Activated B cell treated with CpG ODN at 0.5 μM for 24 hours (primary cell): ENCODE data around the gene NR6A1. TPM values are rescaled to one million over a fixed set of nuclear protein-coding genes. Genes with fewer than 3 reads are reported as not detected.

Experiments used
- ATAC-seq: fragments of 200-7000 bp; cut with Tn5 transposase; one replicate; pipeline ENCODE4 v1.10.0; 2021; ENCODE audit warnings: low read depth, mild to moderate bottlenecking, moderate library complexity
- CTCF ChIA-PET: fragments of 350-600 bp; sonication (Branson Sonifier 250); formaldehyde crosslinking; loops from one replicate; lab custom pipeline; 2021; ENCODE audit warnings: antibody characterized with exemption; lab: Charles Lee
- POLR2A ChIA-PET: fragments of 350-600 bp; sonication (Branson Sonifier 250); formaldehyde crosslinking; loops from one replicate; lab custom pipeline; 2021; ENCODE audit warnings: antibody characterized with exemption; lab: Charles Lee
- DNase-seq: peaks from one replicate; pipeline ENCODE4 v3.0.0; 2022
- H3K27ac Mint-ChIP-seq: one replicate; pipeline ENCODE4 v1.8.0; 2020; ENCODE audit warnings: mixed read lengths
- H3K27me3 Mint-ChIP-seq: one replicate; pipeline ENCODE4 v1.8.0; 2021; ENCODE audit warnings: mixed read lengths
- H3K36me3 Mint-ChIP-seq: one replicate; pipeline ENCODE4 v1.8.0; 2021; ENCODE audit warnings: low read depth, mixed read lengths
- H3K4me1 Mint-ChIP-seq: one replicate; pipeline ENCODE4 v1.8.0; 2021; ENCODE audit warnings: mixed read lengths
- H3K4me3 Mint-ChIP-seq: one replicate; pipeline ENCODE4 v1.8.0; 2020; ENCODE audit warnings: mild to moderate bottlenecking, mixed read lengths
- H3K9me3 Mint-ChIP-seq: one replicate; pipeline ENCODE4 v1.8.0; 2020; ENCODE audit warnings: mixed read lengths
- intact Hi-C: fragments of 100-400 bp; cut with micrococcal nuclease; formaldehyde crosslinking; loops from one replicate; pipeline ENCODE4 v1.15.1; 2024
- total RNA-seq: library from RNA; stranded (reverse); gene quantifications from 2 replicates; pipeline ENCODE4 v1.2.3, GENCODE V29; 2022
- TF ChIP-seq, protein P1 (sequence below): fragments of 200-600 bp; IDR thresholded peaks from one replicate; pipeline ENCODE4 v1.8.0; 2022; ENCODE audit warnings: antibody characterized with exemption, mild to moderate bottlenecking

Gene NR6A1
- total RNA-seq, 1 donor from 2014 or later: 3.1 TPM

DNA sequence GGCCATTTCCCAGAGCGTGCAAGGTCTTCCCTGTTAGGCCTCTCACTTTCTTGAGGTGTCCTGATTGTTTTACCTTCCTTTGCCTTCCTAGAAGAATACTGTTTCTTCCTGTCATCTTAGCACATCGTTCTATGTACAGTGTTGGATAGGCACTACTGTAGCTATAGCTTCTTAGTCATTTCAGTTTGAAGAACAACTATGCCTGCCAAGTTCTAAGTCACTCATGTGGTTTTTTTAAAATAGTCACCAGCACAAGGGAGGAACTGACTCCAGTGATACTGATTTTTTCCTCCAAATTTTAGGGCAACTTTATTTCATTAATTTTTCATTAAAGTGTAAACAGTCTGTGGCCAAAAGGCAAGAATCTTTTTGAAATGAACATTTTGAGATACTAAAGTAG, 141.5 kb downstream of the NR6A1 start:
- Mint-ChIP-seq H3K27me3 (no peaks in the 10 kb centered on the region), H3K4me3 (no peak overlapping the region), H3K9me3 (no peaks in the 10 kb centered on the region), H3K4me1 (no peaks in the 10 kb centered on the region), H3K27ac (no peak overlapping the region), H3K36me3 (no peaks in the 10 kb centered on the region)
- ATAC-seq (no peak), DNase-seq (no peak)
- ChIA-PET POLR2A (interaction anchor here (0.7 kb wide), 1 partner anchor 326 kb away, joined by 7 read pairs; no protein-coding TSS in a partner anchor), CTCF (no interaction called here)
- intact Hi-C loops: no loop called here
- TF ChIP-seq, protein P1, sequence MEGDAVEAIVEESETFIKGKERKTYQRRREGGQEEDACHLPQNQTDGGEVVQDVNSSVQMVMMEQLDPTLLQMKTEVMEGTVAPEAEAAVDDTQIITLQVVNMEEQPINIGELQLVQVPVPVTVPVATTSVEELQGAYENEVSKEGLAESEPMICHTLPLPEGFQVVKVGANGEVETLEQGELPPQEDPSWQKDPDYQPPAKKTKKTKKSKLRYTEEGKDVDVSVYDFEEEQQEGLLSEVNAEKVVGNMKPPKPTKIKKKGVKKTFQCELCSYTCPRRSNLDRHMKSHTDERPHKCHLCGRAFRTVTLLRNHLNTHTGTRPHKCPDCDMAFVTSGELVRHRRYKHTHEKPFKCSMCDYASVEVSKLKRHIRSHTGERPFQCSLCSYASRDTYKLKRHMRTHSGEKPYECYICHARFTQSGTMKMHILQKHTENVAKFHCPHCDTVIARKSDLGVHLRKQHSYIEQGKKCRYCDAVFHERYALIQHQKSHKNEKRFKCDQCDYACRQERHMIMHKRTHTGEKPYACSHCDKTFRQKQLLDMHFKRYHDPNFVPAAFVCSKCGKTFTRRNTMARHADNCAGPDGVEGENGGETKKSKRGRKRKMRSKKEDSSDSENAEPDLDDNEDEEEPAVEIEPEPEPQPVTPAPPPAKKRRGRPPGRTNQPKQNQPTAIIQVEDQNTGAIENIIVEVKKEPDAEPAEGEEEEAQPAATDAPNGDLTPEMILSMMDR: no peak

DNA sequence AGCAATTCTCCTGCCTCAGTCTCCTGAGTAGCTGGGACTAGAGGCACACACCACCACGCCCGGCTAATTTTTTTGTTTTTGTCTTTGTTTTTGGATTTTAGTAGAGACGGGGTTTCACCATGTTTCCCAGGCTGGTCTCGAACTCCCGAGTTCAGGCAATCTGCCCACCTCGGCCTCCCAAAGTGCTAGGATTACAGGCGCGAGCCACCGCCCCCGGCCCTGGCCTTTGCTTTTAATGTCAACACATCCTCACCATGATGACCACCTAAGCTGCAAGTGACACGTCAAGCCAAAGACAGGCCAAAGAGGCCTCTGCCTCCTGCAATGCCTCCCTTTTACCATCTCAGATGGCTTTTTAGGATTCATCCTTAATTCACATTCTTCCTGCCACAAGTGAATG, 142.4 kb downstream of the NR6A1 start:
- intact Hi-C loops: no loop called here
- ChIA-PET POLR2A (no interaction called here), CTCF (no interaction called here)
- Mint-ChIP-seq H3K4me3 (no peak overlapping the region), H3K4me1 (no peaks in the 10 kb centered on the region), H3K27ac (no peak overlapping the region), H3K36me3 (no peaks in the 10 kb centered on the region), H3K27me3 (peaks cover 1% of the 10 kb centered on the region), H3K9me3 (no peaks in the 10 kb centered on the region)
- TF ChIP-seq, protein P1: no peak
- ATAC-seq (no peak), DNase-seq (no peak)

DNA sequence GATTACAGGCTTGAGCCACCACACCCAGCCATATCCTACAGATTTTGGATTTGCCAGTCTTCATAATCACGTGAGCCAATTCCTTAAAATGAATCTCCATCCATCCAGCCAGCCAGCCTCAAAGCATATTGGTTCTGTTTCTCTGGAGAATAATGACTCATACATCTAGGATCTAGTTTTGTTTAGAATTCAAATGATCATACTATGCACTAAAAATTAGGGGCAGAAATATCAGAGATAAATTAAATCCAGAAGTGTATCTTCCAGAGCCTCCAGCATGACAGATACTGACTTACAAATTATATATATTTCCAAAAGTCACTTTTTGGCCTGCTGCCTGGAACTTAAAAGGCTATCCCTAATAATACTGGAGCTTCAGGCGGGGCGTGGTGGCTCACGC, 144.8 kb downstream of the NR6A1 start:
- ATAC-seq (no peak), DNase-seq (no peak)
- intact Hi-C loops: no loop called here
- H3K9me3 Mint-ChIP-seq: no peaks in the 10 kb centered on the region
- H3K36me3 Mint-ChIP-seq: no peaks in the 10 kb centered on the region
- TF ChIP-seq, protein P1: no peak
- H3K27ac Mint-ChIP-seq: no peak overlapping the region
- H3K4me1 Mint-ChIP-seq: no peaks in the 10 kb centered on the region
- H3K27me3 Mint-ChIP-seq: peaks cover 1% of the 10 kb centered on the region
- ChIA-PET CTCF (no interaction called here), POLR2A (no interaction called here)
- H3K4me3 Mint-ChIP-seq: no peak overlapping the region

DNA sequence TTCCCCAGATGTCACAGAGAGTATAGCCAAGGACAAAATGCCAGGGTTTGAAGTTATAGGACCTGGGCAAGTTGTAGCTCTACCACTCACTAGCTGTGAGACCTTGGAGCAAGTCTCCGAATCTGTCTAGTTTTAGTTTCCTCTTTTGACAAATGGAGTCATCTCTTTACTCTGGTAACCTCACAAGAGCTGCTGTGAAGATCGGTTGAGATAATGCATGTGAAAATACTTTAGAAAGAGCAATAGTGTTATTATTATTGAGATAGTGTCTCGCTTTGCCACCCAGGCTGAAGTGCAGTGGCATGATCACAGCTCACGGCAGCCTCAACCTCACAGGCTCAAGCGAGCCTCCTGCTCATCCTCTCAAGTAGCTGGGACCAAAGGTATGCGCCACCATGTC, 146.0 kb downstream of the NR6A1 start:
- Mint-ChIP-seq H3K9me3 (no peaks in the 10 kb centered on the region), H3K4me3 (no peak overlapping the region), H3K36me3 (no peaks in the 10 kb centered on the region), H3K27me3 (peaks cover 1% of the 10 kb centered on the region), H3K27ac (no peak overlapping the region), H3K4me1 (no peaks in the 10 kb centered on the region)
- ATAC-seq: no peak
- TF ChIP-seq, protein P1: no peak
- no peak for DNase-seq
- intact Hi-C loops: no loop called here
- CTCF ChIA-PET: interaction anchor here (1.0 kb wide), 1 partner anchor 83 kb away, joined by 3 read pairs; no protein-coding TSS in a partner anchor
- POLR2A ChIA-PET: no interaction called here

DNA sequence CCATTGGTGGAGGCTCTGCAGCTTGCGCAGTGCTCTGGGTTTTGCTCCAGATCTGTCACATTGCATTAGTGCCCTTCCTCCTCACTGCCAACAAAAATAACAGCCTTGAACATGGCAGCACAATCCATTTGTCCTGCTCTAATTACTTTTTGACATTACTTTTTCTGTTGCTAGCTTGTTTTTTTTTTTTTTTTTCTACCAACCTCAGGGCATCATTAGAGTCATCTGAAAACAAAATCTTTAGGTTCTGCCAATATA, 146.4 kb downstream of the NR6A1 start:
- ATAC-seq: no peak
- no peak overlapping the region for H3K4me3 Mint-ChIP-seq
- no peak overlapping the region for H3K27ac Mint-ChIP-seq
- intact Hi-C loops: no loop called here
- peaks cover 1% of the 10 kb centered on the region for H3K27me3 Mint-ChIP-seq
- H3K4me1 Mint-ChIP-seq: no peaks in the 10 kb centered on the region
- no peaks in the 10 kb centered on the region for H3K36me3 Mint-ChIP-seq
- TF ChIP-seq, protein P1: no peak
- CTCF ChIA-PET: interaction anchor here (1.0 kb wide), 1 partner anchor 84 kb away, joined by 3 read pairs; no protein-coding TSS in a partner anchor
- POLR2A ChIA-PET: no interaction called here
- DNase-seq: no peak
- H3K9me3 Mint-ChIP-seq: no peaks in the 10 kb centered on the region
